NCI-H1048 (cell line): ENCODE results near the gene OSBPL9.

Experiments used
- DNase-seq: peaks from one replicate; lab custom pipeline; 2025; lab: John Stamatoyannopoulos, UW

OSBPL9 gene

GRCh38 chr1:51740652-51741051, 123.8 kb downstream of the OSBPL9 start:
- DNase-seq: no peak

GRCh38 chr1:51741121-51741681, 124.3 kb downstream of the OSBPL9 start:
- DNase-seq: no peak

- no peak for DNase-seq
Observed at GRCh38 chr1:51744506-51745303, 127.8 kb downstream of the OSBPL9 start.

- no peak for DNase-seq
Observed at GRCh38 chr1:51745304-51745570, 128.3 kb downstream of the OSBPL9 start.

- DNase-seq: no peak
Observed at GRCh38 chr1:51749151-51749550, 132.3 kb downstream of the OSBPL9 start.

GRCh38 chr1:51750218-51750617, 133.3 kb downstream of the OSBPL9 start:
- DNase-seq: no peak

GRCh38 chr1:51750729-51751128, 133.8 kb downstream of the OSBPL9 start:
- no peak for DNase-seq

- no peak for DNase-seq
Observed at GRCh38 chr1:51752073-51752948, 135.4 kb downstream of the OSBPL9 start.

GRCh38 chr1:51753969-51754368, 137.1 kb downstream of the OSBPL9 start:
- DNase-seq: no peak

- no peak for DNase-seq
Observed at GRCh38 chr1:51754666-51755065, 137.8 kb downstream of the OSBPL9 start.

GRCh38 chr1:51755437-51755836, 138.5 kb downstream of the OSBPL9 start:
- no peak for DNase-seq

GRCh38 chr1:51756290-51756689, 139.4 kb downstream of the OSBPL9 start:
- no peak for DNase-seq

- DNase-seq: no peak
Observed at GRCh38 chr1:51758310-51758709, 141.4 kb downstream of the OSBPL9 start.

GRCh38 chr1:51760872-51761271, 144.0 kb downstream of the OSBPL9 start:
- no peak for DNase-seq

GRCh38 chr1:51761351-51761750, 144.5 kb downstream of the OSBPL9 start:
- DNase-seq: no peak

GRCh38 chr1:51768971-51769588, 152.2 kb downstream of the OSBPL9 start:
- no peak for DNase-seq

GRCh38 chr1:51776408-51776807, 159.5 kb downstream of the OSBPL9 start:
- no peak for DNase-seq

GRCh38 chr1:51780927-51781326, 164.0 kb downstream of the OSBPL9 start:
- no peak for DNase-seq

- DNase-seq: no peak
Observed at GRCh38 chr1:51784997-51785421, 168.1 kb downstream of the OSBPL9 start.

GRCh38 chr1:51788938-51789337, 172.0 kb downstream of the OSBPL9 start:
- DNase-seq: no peak

GRCh38 chr1:51789342-51789741, 172.4 kb downstream of the OSBPL9 start:
- DNase-seq: no peak

- no peak for DNase-seq
Observed at GRCh38 chr1:51790385-51790784, 173.5 kb downstream of the OSBPL9 start.

GRCh38 chr1:51791888-51792287, 175.0 kb downstream of the OSBPL9 start:
- no peak for DNase-seq
